NCI-H510A (cell line): Measurements from ENCODE around the gene LRRC3.

ENCODE experiments used
- DNase-seq: peaks from one replicate; lab custom pipeline; 2025; lab: John Stamatoyannopoulos, UW

LRRC3 gene

GRCh38 chr21:44440241-44441040, 14.9 kb upstream of the LRRC3 start:
- no peak for DNase-seq

- DNase-seq: no peak
Observed at GRCh38 chr21:44441041-44441400, 14.3 kb upstream of the LRRC3 start.

GRCh38 chr21:44441581-44442265, 13.6 kb upstream of the LRRC3 start:
- no peak for DNase-seq

GRCh38 chr21:44442266-44443125, 12.8 kb upstream of the LRRC3 start:
- DNase-seq: no peak

GRCh38 chr21:44443291-44443890, 11.9 kb upstream of the LRRC3 start:
- no peak for DNase-seq

- no peak for DNase-seq
Observed at GRCh38 chr21:44443891-44444285, 11.4 kb upstream of the LRRC3 start.

- no peak for DNase-seq
Observed at GRCh38 chr21:44444286-44444931, 10.9 kb upstream of the LRRC3 start.

- DNase-seq: no peak
Observed at GRCh38 chr21:44445145-44445812, 10.0 kb upstream of the LRRC3 start.

- DNase-seq: no peak
Observed at GRCh38 chr21:44448651-44449131, 6.6 kb upstream of the LRRC3 start.

- DNase-seq: no peak
Observed at GRCh38 chr21:44449473-44450363, 5.6 kb upstream of the LRRC3 start.

GRCh38 chr21:44450402-44450801, 4.9 kb upstream of the LRRC3 start:
- DNase-seq: no peak

GRCh38 chr21:44450999-44451398, 4.3 kb upstream of the LRRC3 start:
- DNase-seq: no peak

GRCh38 chr21:44453120-44453519, 2.2 kb upstream of the LRRC3 start:
- no peak for DNase-seq

- no peak for DNase-seq
Observed at GRCh38 chr21:44454058-44454457, 1.3 kb upstream of the LRRC3 start.

- no peak for DNase-seq
Observed at GRCh38 chr21:44455524-44456213, 359 bp downstream of the LRRC3 start.

- no peak for DNase-seq
Observed at GRCh38 chr21:44456214-44456914, 1.1 kb downstream of the LRRC3 start.

GRCh38 chr21:44456915-44457736, 1.8 kb downstream of the LRRC3 start:
- no peak for DNase-seq
